Choroid plexus epithelial cell (primary cell): ENCODE measurements around the gene GPR171.

Experiments
- DNase-seq: peaks from one replicate; pipeline ENCODE4 v3.0.0-alpha.2; 2010; ENCODE audit warnings: low read depth
- H3K4me3 ChIP-seq: 2 replicates; pipeline ENCODE4 v1.5.1; 2011; ENCODE audit warnings: low read depth, mild to moderate bottlenecking, control low read depth, low read length, moderate library complexity
- TF ChIP-seq, protein P1 (sequence below): conservative IDR thresholded peaks from 2 replicates; pipeline ENCODE4 v1.5.1; 2011; ENCODE audit warnings: low read depth, mild to moderate bottlenecking, control low read depth, inconsistent platforms, low read length, moderate library complexity

The GPR171 gene

GRCh38 chr3:151201051-151201730 is 1.8 kb downstream of the GPR171 start:
- H3K4me3 ChIP-seq: no peak overlapping the region
- DNase-seq: no peak
- TF ChIP-seq, protein P1, sequence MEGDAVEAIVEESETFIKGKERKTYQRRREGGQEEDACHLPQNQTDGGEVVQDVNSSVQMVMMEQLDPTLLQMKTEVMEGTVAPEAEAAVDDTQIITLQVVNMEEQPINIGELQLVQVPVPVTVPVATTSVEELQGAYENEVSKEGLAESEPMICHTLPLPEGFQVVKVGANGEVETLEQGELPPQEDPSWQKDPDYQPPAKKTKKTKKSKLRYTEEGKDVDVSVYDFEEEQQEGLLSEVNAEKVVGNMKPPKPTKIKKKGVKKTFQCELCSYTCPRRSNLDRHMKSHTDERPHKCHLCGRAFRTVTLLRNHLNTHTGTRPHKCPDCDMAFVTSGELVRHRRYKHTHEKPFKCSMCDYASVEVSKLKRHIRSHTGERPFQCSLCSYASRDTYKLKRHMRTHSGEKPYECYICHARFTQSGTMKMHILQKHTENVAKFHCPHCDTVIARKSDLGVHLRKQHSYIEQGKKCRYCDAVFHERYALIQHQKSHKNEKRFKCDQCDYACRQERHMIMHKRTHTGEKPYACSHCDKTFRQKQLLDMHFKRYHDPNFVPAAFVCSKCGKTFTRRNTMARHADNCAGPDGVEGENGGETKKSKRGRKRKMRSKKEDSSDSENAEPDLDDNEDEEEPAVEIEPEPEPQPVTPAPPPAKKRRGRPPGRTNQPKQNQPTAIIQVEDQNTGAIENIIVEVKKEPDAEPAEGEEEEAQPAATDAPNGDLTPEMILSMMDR: no peak

DNA sequence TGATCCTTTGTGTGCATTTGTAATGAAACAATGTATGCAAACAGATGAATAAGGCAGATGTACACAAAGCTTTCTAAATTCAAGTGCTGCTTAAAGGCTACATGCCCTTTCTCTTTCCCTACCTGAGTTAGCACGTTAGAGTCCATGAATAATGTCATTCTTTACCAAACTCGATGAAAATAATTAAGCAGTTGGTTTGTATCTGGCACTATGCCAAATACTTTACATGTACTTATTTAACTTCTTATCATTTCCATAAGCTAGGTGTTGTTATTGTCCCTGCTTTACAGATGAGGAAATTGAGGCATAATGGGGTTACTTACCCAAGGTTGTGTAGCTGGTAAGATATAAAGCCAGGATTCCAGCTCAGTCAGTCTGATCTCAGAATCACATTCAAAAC is 2.4 kb downstream of the GPR171 start:
- DNase-seq: no peak
- no peak overlapping the region for H3K4me3 ChIP-seq
- TF ChIP-seq, protein P1: no peak

DNA sequence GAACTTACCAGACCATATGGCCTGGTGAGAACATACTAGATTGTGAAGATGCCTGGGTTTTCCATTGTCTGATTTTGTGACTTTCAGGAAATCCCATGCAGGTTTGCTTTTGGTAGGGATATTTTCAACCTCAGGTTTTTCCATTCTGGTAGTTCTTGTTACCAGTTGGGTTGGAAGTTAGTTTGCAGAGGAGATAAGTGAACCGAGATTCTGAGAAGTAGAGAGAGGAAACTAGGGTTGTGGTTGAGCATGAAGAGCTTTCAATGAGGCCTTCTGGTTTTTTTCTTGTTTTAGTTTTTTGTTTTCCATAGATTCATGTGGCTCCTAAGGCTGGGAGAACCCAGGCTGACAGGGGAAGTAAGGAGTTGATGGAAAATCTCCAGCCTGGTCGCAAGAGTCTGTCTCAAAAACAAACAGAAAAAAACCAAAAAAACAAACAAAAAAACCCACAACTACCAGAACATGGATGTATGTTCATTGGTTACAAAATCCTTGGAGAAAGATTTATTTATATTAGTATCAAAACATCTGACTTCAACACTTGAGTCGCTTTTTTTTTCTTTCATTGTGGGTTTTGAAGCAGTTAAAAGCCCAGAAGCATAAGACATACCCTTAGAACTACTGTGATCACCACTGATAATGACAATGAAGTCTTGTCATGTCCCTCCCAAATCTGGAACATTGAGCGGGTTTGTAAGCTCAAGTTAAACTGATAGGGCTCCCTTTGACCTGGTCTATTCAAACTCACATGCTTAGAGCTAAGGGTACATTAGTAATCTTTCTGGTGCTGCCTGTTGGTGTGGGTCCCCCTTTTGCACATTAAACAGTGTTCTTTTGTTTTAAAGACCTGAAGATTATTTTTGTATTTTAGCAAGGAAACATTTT is 3.2 kb downstream of the GPR171 start:
- H3K4me3 ChIP-seq: no peak overlapping the region
- no peak for DNase-seq
- TF ChIP-seq, protein P1: no peak

GRCh38 chr3:151198849-151199248 is 4.2 kb downstream of the GPR171 start:
- TF ChIP-seq, protein P1: no peak
- H3K4me3 ChIP-seq: no peak overlapping the region
- no peak for DNase-seq

GRCh38 chr3:151197981-151198767 is 4.8 kb downstream of the GPR171 start:
- DNase-seq: no peak
- TF ChIP-seq, protein P1: no peak
- no peak overlapping the region for H3K4me3 ChIP-seq

GRCh38 chr3:151197228-151197627 is 5.8 kb downstream of the GPR171 start:
- TF ChIP-seq, protein P1: no peak
- H3K4me3 ChIP-seq: no peak overlapping the region
- DNase-seq: no peak
